ENCODE measurements around the gene LHFPL5. TPM values are rescaled to one million over a fixed set of nuclear protein-coding genes. Genes with fewer than 3 reads are reported as not detected.

LHFPL5 gene
- total RNA-seq, 1 experiment from 2014 or later, result 0.71 TPM

- TF ChIP-seq YY1 (IDR thresholded peaks at IDR 0.05; ENCODE audit: extremely low read depth, insufficient replicate concordance, low read depth, low read length) (no peak), SP1 (IDR thresholded peaks at IDR 0.05; ENCODE audit: low read depth) (no peak), SRF (IDR thresholded peaks at IDR 0.05; ENCODE audit: low read depth) (no peak), ELF1 (IDR thresholded peaks at IDR 0.05; ENCODE audit: borderline replicate concordance, low read depth) (no peak), FOSL1 (IDR thresholded peaks at IDR 0.05; ENCODE audit: low read depth) (no peak)
These were observed 22.7 kb upstream of the LHFPL5 start (continued) for GRCh38 chr6:35782424-35782823.

- Histone ChIP-seq H2AFZ (ENCODE audit: low read depth, low read length, poor library complexity, severe bottlenecking) (no peak overlapping the region), H3K4me2 (ENCODE audit: low read length) (no peak overlapping the region), H3K36me3 (ENCODE audit: control insufficient read depth in 1 of 2, insufficient read depth in 2 of 2, low read length in 2 of 2) (no peaks in the 10 kb centered on the region), H3K9me3 (ENCODE audit: control insufficient read depth in 1 of 2, insufficient read depth in 1 of 2, low read depth in 1 of 2, low read length in 2 of 2) (no peaks in the 10 kb centered on the region), H3K4me3 (replicated peaks in 1 of 2; ENCODE audit: low read depth in 1 of 2, low read length in 2 of 2) (no peak overlapping the region), H4K20me1 (ENCODE audit: insufficient read depth) (no peaks in the 10 kb centered on the region), H3K27ac (ENCODE audit: low read depth, low read length) (no peak overlapping the region), H3K4me1 (ENCODE audit: control insufficient read depth in 1 of 2, insufficient read depth in 2 of 2, low read length in 2 of 2) (peaks cover 6 to 10% of the 10 kb centered on the region in 2 experiments; a peak in 3 of 4 replicates), H3K9me2 (ENCODE audit: insufficient read depth) (no peaks in the 10 kb centered on the region), H3K27me3 (ENCODE audit: insufficient read depth, low read length) (peaks cover 18% of the 10 kb centered on the region; the same call in 1 of the 2 replicates), H3K9ac (ENCODE audit: low read length) (no peak overlapping the region), H3K79me2 (ENCODE audit: insufficient read depth, low read length) (no peaks in the 10 kb centered on the region)
- ATAC-seq (no peak), DNase-seq (ENCODE audit: low read depth, low spot score) (no peak)
- RAD21 ChIA-PET (ENCODE audit: low non-redundant PET in 1 of 2, low total read pairs in 2 of 2, uncharacterized antibody in 2 of 2, unreplicated experiment in 2 of 2), result no interaction called here
- BruUV-seq (replicated peaks), result no TSS peak
- POLR2A ChIA-PET, result no interaction called here
- CTCF ChIA-PET, result no interaction called here
- intact Hi-C loops (cut with micrococcal nuclease), result no loop called here
- TF ChIP-seq YY1 (IDR thresholded peaks at IDR 0.05; ENCODE audit: extremely low read depth, insufficient replicate concordance, low read depth, low read length), result no peak
- no peak for TF ChIP-seq SRF (IDR thresholded peaks at IDR 0.05; ENCODE audit: low read depth)
- TF ChIP-seq EZH2 (IDR thresholded peaks at IDR 0.05), result no peak
- no peak for TF ChIP-seq SP1 (IDR thresholded peaks at IDR 0.05; ENCODE audit: low read depth)
- TF ChIP-seq POLR2A (IDR thresholded peaks at IDR 0.05; ENCODE audit: borderline replicate concordance, extremely low read depth, insufficient read depth, insufficient read length), result no peak
- TF ChIP-seq MAX (IDR thresholded peaks at IDR 0.05), result no peak
- no peak for TF ChIP-seq ZBTB33 (IDR thresholded peaks at IDR 0.05; ENCODE audit: extremely low read depth, insufficient replicate concordance, low read length)
- TF ChIP-seq RAD21 (IDR thresholded peaks at IDR 0.05; ENCODE audit: low read depth), result no peak
- TF ChIP-seq CBX3 (IDR thresholded peaks at IDR 0.05; ENCODE audit: low read depth), result no peak
- TF ChIP-seq POLR2AphosphoS5 (IDR thresholded peaks at IDR 0.05; ENCODE audit: low read depth, low read length), result no peak
These were observed 21.0 kb upstream of the LHFPL5 start for GRCh38 chr6:35784200-35784599.
